GM18505 (cell line): ENCODE results near the gene SLCO3A1.

Experiments
- ATAC-seq: cut with Tn5 transposase; IDR thresholded peaks from one replicate; pipeline ENCODE4 v1.9.1; 2021; ENCODE audit not compliant: unreplicated experiment
- POLR2A ChIP-seq: IDR thresholded peaks from 4 replicates; pipeline ENCODE4 v1.6.1; 2011; ENCODE audit warnings: borderline replicate concordance; ENCODE audit not compliant: insufficient read depth, insufficient read length; ENCODE audit errors: extremely low read depth

The SLCO3A1 gene

DNA sequence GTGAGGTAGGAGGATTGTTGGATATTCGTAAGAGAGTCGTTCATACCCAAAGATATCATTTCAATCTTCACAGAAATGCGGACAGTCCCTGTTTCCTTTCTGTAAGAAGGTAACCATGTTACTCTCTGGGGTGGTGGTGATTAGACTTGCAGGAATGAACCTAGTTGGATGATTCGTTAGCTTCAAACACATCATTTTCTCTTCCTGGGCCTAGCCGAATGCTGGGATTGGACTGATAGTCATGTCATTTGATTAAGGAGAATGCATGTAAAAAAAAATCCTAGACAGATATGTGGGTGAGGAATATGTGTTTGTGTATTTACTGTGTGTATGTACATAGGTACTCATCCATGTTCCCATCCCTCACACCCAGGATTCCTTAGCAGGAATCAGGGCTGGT is 12.4 kb downstream of the SLCO3A1 start:
- no peak for TF ChIP-seq POLR2A
- no peak for ATAC-seq

- TF ChIP-seq POLR2A, result no peak
- ATAC-seq, result no peak
Observed at GRCh38 chr15:91866371-91866905, 12.9 kb downstream of the SLCO3A1 start.

DNA sequence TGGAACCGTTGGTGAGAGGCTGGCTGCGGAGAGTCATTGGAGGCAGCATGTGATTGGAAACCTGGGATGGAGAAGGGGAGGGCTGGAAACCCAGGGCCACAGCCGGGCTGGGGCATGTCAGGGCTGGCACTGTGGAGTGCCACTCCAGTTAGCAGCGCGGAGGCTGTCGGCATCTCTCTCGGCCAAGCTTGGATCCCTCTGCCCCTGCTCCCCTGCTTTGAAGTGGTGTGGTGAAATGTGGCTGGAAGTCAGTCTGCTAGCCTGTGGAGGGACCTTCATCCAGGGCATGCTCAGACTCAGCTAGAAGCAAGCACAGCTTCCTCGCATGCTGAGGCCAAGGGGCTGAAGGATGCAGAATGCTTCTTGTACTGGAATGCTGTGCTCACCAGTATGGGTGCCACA is 13.5 kb downstream of the SLCO3A1 start:
- no peak for TF ChIP-seq POLR2A
- no peak for ATAC-seq

GRCh38 chr15:91867581-91868026 is 14.1 kb downstream of the SLCO3A1 start:
- no peak for TF ChIP-seq POLR2A
- no peak for ATAC-seq

- no peak for TF ChIP-seq POLR2A
- ATAC-seq, result no peak
Observed at GRCh38 chr15:91870876-91871537, 17.5 kb downstream of the SLCO3A1 start.

DNA sequence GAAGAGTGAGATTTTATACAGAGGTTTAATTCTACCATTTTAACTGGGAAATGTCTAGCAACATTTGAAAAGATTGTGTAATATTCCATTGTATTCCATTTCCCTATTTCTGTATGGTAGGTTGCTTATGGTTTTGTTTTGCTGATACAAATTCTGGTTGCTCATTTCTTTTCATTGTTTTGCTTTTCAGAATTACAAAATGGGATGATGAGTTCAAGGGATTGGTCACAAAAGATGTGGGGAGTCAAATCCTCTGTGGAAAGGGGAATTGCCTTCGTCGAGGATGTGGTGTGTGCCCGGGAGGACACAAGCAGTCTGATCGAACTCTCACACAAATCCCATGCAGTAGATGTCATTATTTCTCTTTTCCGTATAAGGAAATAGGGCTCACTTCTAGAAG is 18.3 kb downstream of the SLCO3A1 start:
- TF ChIP-seq POLR2A, result no peak
- no peak for ATAC-seq

DNA sequence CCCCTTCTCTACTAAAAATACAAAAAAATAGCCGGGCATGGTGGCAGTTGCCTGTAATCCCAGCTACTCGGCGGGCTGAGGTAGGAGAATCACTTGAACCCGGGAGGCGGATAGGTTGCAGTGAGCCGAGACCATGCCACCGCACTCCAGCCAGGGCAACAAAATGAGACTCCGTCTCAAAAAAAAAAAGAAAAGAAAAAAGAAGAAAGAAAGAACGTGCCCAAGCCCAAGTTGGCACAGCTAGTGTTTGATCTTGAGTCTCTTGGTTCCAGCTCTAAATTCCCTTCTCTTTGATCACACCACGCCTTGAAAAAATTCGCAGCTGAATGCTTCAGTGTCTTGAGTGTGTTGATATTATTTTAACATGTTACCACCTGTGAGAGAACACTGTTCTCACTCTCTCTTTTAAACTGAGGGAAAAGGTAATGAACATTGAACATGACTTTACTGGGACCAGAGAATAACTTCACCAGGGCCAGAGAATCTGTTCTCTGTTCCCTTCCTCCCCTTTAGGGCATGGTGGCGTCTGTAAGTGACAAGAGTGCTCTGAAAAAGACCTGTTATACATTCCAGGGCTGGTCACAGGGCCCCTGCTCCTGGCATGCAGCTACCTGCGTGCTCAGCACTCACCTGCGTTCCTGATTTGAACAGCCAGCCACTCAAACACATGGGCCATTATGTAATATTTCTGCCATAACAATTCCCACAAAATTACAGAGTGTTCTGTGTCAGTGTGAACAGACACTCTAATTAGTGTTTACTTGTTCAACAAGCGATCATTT is 19.0 kb downstream of the SLCO3A1 start:
- ATAC-seq, result no peak
- no peak for TF ChIP-seq POLR2A

GRCh38 chr15:91873138-91873536 is 19.6 kb downstream of the SLCO3A1 start:
- ATAC-seq, result no peak
- TF ChIP-seq POLR2A, result no peak

DNA sequence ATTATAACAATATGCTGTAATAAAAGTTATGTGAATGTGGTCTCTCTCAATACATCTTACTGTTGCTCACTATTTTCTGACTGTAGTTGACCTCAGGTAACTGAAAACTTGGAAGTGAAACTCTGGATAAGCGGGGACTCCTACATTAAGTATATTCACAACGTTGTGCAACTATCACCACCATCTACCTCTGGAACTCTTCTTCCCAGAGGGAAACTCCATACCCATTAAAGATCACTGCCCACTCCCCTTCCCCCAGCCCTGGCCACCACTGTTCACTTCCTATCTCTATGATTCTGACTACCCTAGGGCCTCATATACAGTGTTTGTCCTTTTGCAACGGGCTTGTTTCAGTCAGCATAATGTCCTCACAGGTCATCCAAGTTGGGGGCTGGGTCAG is 20.7 kb downstream of the SLCO3A1 start:
- no peak for TF ChIP-seq POLR2A
- ATAC-seq, result no peak

DNA sequence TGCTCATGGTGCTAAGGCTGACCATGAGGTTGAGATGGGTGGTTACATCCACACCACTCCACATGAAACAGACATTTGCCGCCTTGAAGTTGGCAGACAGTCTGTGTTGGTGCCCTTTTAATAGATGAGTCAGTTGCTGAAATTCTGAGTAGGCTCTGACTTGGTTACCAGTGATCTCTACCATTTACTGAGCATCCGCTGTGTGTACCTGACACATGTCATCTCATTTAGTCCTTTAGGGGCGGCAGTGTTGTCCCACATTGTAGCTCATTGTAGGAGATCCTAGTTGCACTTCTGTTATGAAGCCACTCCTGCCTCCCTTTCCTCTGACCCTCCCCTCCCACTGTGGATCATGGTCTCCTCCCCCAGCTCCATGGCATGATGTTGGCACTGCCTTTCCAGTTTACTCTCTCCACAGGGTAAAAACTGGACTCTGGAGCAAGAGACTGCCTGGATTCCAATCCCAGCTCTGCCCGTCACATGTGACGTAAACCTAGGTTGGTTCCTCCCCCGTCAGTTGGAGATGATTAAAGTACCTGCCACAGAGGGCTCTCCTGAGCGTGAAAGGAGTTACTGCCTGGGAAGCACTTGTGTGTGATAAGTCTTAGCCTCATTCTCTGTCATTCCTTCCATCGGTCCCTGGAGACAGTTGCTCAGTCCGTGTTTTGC is 21.6 kb downstream of the SLCO3A1 start:
- no peak for TF ChIP-seq POLR2A
- no peak for ATAC-seq

GRCh38 chr15:91876187-91876586 is 22.7 kb downstream of the SLCO3A1 start:
- ATAC-seq, result no peak
- TF ChIP-seq POLR2A, result no peak

DNA sequence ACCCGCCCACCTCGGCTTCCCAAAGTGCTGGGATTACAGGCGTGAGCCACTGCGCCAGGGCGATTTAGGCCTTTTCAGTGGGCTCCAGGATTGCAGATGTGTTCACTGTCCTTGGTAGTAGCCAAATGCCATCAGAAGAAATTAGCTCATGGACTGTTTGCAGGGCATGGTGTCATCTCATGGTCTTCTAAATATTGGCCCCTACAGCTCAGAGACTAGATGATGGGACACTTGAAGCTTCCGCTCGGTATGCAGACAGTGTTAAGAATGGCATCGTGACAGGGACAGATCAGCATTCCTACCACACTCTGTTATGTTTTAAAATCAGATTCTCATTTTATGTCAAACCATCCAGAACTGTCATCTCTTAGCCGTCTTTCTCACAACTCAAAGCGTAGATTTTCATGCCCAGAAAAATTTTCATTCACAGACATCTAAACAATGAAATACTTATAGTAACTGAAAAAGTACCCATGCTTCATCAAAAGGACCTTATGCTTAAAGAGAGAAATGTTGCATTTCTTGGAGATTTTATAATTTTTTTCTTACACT is 24.9 kb downstream of the SLCO3A1 start:
- TF ChIP-seq POLR2A, result no peak
- ATAC-seq, result no peak

- no peak for TF ChIP-seq POLR2A
- ATAC-seq, result no peak
Observed at GRCh38 chr15:91879158-91879557, 25.6 kb downstream of the SLCO3A1 start.
